ENCODE results near the gene C4orf17.
A peak's percentile ranks its signal among the peaks of the same experiment; 100 is the strongest.
"Not testable (repeated sequence)": the region's sequence is repeated elsewhere in the genome, so short reads cannot be mapped to it uniquely, and the experiment has no call there.

The C4orf17 gene

DNA sequence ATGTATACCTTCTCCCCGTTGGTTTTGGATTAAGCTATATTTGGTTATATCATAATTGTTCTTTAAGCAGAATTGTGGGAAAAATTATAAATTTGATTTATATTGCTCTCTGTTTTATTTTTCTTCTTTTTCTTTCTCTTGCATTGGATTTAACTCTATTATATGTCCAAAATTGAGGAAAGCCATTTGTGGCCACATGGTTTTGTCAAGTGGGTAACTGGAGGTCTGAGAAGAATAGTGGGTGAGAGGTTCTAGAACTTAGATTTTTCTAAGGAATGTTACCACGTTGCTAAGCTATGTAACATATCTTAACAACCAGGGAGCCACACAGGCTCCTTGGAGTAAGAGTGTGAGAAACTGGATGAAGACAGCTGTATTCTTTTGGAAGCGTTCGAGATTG lies at the start of gene C4orf17:
Gene C4orf17 (plus strand): TSS at position 301 of the 400 bp plus-strand sequence. CDS start 2,061 bp downstream, outside the sequence.
- DNase-seq: no peak

DNA sequence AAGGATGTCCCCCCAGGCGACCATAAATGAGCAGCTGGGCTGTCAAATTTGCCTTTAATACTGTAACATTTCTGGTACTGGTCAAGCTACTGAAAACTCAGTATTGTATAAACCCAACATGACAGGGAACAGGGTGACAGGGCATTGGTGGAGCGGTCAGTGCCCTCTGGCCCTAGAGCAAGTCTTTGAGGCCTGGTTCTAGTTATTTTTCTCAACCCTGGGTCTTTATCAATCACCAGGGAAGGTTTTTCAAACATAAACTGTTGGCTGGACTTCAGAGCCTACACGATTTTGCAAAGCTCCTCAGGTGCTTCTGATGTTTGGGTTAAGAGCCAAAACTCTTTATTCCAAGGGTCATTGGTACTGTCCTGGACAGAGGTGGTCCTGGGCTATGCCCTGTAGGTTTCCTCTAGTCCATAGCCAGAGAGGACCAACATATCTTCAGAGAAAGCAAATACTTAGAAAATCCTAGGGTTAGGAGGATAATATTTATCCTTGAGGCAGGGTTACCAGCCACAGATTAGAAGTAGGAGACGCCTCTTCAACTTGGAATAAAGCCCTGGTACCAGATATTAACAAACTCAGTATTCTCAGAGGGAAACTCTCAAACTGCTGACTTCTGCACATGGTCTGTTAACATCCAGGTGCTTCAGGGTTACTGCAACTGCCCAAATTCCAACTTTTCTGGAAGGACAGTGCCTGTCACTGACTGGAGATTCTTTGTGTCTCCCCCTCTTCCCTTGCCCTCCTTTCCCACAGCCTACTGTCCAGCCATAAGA lies 49.0 kb upstream of the C4orf17 start:
- no peak for DNase-seq

DNA sequence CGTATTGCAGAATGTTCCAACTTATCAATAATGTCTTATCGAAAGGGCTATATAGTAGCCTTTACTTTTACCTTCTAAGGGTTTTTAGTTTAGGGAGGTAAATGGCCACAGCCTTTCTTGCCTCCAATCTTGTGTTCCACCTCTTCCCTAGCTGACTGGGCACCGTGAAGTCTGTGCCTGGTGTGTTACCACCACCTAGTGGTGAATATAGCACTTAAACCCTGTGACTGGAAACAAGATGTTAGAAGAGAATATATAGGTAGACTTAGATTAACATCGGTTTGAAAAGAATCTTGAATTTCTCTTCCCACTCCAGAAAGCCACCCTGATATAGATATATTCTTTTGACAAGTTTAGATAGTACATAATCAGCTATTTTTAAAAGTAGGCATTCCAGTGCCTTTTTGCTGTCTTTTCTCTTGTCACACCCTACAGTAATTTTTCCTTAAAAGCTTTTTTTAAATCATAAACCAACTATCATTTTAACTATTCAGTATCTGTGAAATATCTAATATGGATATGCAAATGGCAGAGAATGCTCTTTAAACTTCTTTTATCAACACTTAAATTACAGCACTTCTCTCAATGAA lies 47.9 kb upstream of the C4orf17 start:
- peak; percentile 56 for DNase-seq

GRCh38 chr4:99463566-99463965 lies 47.3 kb upstream of the C4orf17 start:
- DNase-seq: no peak

- DNase-seq: no peak
Measured at GRCh38 chr4:99467887-99468286, 42.9 kb upstream of the C4orf17 start.

- no peak for DNase-seq
Measured at GRCh38 chr4:99468889-99469288, 41.9 kb upstream of the C4orf17 start.

DNA sequence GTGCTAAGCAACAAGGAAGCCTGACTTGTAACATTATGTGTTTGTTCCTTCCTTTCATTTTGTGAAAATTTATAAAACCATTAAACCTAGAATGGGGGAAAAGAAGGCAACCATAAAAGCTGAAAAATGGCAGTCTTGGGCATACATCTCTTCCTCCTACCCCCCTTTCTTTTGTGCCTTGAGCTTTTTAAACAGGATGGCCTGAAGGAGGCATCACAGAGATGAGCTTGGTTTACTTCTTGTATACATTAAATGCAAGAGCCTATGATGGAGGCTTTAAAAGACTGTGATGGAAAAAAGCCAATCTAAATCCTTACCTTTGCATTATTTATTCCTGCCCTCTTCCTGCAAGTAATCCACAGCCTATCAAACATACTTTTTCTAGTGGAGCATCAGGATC lies 39.5 kb upstream of the C4orf17 start:
- no peak for DNase-seq

DNA sequence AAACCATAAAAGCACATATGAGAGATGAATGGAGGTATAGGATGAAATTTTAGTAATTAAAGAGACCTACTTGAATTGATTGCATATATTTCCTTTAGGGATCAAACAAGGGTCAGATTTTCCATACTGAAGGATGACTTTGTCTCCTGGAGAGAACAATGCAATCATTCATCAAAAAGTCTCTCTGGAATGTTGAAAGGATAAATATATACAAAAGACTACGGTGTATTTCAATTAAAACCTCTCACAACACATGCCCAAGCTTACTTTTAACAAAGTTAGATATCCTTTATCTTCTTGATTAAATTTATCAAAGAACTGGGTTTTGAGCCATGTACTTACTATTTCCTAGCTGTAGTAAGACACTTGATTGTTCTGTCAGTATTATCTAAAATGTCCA lies 38.9 kb upstream of the C4orf17 start:
- no peak for DNase-seq

DNA sequence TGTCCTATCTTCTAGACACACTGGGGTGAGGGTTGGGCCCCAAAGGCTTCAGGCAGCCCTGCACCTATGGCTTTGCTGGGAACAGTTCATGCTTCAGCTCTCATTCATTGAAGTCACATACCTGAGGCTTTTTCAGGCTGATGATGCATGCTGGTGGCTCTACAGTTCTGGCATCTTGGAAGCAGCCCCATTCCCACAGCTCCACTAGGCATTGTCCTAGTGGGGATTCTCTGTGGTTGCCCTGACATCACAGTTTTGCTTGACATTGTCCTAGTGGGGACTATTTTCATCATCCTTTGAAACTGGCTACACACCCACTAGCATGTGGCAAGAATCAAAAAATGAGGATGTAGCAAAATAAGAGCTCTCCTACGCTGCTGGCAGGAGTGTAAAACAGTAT lies 37.7 kb upstream of the C4orf17 start:
- DNase-seq: no peak

GRCh38 chr4:99483636-99484035 lies 27.2 kb upstream of the C4orf17 start:
- DNase-seq: no peak

DNA sequence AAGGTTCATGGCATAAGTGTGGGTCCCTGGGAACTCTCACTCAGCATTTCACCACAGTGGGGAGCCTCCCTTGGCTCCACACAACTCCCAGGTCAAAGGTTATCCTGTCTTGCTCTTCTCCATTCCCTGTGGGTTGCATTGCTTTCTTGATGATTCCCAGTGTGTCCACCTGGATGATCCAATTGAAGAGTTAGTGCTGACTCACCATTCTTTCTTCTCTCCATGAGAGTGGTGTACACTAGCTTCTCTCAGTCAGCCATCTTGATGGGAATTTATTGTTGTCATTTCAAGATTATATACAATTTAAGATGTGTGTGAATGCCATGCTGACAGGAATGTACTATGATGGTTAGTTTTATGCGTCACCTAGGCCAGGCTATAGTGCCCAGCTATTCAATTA lies 25.6 kb upstream of the C4orf17 start:
- no peak for DNase-seq

DNA sequence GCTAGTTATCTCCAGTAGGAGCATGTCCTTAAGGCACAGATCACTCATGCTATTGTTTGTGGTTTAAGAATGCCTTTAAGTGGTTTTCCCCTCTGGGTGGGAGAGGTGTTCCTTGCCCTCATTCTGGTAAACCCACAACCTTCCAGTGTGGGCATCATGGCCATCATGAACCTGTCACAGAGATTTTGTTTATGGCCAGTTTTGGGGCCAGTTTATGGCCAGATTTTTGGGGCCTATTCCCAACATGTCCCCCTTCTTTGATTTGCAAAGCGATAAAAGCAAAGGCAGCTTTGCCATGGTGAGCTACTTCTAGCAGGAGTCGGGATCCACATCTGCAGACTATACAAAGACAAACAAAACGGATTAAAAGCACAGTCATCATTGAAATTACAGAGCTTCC lies 24.2 kb upstream of the C4orf17 start:
- DNase-seq: not testable (repeated sequence)

DNA sequence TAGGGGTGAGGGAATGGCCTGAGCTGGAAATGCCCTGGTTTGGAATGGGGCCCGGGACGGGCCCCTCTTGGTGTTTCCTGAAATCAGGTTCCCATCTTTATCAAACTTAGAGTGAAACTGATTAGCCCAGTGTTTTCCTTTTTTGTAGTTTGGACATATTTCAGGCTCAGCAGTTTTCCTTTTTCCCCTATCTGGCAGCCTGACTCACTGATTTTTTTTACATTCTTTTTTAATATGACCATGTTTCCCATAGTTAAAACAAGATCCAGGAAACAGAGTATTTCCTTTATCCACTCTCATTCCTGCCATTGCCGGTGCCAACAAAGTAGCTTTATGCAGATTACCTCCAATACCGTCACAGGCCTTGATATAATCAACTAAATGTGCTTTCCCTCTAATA lies 20.5 kb upstream of the C4orf17 start:
- DNase-seq: no peak

DNA sequence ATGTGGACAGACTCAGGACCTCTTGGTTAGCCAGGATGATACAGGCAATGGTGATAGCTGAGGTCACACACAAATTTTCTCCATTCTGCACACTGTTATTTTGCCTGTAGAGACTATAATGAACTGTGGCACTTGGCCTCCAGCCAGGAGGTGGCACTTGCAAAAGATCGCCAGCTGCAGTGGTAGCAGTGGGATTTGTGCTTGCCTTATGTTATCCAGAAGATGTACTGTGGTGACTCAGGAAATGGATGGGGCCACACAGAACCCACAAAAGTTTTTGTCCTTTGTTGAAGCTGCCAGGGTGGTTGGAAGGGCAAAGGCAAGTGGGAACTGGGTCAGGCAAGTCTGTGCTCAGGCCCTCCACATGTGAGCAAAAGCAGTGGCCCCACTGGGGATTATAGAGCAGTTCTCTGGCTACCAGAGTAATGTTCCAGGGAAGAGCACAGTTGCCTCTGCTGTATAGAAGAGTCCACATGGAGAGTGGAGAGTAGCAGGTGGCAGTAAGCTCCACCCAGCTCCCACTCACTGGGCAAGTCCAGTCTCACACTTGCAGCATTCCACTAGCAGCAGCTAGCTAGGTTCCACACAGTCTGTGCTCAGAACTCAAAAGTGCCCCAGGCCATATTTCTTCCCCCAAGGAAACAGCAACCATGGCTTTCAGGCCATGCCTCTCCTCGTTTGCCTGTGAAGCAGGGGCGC lies 5.9 kb upstream of the C4orf17 start:
- DNase-seq: no peak

DNA sequence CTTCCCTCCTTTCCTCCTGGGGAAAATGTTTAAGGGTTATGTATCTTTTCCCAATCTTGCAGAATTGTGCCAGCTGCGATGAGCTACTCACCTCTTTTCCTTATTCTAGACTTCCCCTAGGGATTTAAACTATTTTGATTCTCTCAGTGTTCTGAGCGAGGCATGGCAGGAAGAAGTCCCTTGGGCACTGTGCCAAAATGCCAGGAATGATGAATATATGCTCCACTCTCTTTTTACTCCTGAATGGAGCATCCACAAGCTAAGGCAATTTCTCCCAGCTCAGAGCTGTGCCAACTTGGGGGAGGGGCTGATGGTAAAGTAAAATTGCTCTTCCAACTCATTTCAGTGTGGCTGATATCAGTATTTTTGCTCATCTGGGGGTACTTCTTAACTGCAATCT lies 4.0 kb upstream of the C4orf17 start:
- DNase-seq: no peak

DNA sequence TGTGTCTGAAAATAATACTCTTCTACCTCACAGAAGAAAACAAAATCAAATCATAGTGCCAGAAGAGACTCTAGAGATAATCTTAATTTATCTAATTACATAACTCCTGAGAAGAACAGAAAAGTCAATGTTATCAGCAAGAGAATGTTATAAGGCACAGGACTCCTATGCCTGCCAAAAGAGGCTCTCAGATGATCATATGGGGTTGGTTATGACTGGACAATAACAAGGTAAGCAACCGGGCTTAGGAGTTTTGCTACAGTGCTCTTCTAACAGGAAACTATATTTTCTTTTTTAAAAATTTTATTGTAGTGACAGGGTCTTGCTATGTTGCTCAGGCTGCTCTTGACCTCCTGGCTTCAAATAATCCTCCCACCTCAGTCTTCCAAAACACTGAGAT lies 3.5 kb upstream of the C4orf17 start:
- DNase-seq: no peak

DNA sequence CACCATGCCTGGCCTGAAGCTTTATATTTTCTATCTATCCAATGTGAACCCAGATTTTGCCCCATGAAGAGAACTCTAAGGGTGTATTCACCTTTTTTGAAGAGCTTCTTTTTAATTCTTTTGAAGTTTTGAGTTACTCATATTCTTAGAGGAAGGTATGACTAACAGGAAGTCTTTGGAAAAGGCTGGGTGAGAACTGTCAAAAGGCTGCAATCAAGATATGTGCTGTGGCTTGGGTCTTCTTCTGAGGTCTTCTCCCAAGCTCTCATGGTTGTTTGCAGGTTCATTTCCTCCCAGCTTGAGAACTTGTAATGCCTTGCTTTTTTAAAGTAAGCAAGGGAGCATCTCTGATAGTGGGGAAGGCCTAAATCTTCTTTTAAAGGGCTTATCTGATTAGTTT lies 3.1 kb upstream of the C4orf17 start:
- no peak for DNase-seq

GRCh38 chr4:99518601-99519295 lies 7.9 kb downstream of the C4orf17 start:
- no peak for DNase-seq

GRCh38 chr4:99529228-99529627 lies 18.4 kb downstream of the C4orf17 start:
- no peak for DNase-seq

DNA sequence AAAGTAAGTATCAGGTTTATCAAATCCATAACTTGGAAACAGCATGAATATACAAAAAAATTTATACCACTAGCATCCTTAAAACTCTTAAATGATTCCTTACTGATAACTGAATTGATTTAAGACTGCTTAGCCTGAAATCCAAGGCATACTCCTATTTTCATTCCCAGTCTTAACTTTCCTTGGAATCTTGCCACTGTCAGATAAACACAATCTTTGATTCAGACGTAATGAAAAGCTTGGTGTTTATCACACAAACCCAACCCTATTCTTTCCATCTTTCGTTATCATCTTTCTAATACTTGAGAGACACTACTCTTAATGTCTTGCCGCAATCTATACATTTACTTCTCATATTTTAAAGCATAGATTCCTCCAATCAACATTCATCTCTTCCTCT lies 19.1 kb downstream of the C4orf17 start:
- no peak for DNase-seq

GRCh38 chr4:99534699-99535098 lies 23.9 kb downstream of the C4orf17 start:
- not testable (repeated sequence) for DNase-seq

DNA sequence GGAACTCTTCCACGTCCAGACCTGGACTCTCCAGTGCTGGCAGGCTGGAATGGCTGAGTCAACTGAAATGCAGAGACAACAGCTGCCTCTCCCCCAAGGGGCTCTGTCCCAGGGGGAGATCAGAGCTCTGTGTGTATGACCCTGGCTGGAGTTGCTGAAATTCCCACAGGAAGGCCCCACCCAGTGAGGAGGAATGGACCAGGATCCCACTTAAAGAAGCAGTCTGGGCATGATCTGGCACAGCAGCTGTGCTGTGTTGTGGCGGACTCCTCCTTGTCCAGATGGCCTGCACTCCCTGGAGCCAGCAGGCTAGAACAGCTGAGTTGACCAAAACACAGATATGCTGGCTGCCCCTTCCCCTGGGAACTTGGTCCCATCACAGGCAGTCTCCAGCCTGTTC lies 25.4 kb downstream of the C4orf17 start:
- no peak for DNase-seq

GRCh38 chr4:99536848-99537247 lies 26.0 kb downstream of the C4orf17 start:
- DNase-seq: no peak

GRCh38 chr4:99537674-99538073 lies 26.9 kb downstream of the C4orf17 start:
- no peak for DNase-seq
